Peyer's patch (tissue), 4 donors: ENCODE data around the gene UQCR10.

Source experiments
- CTCF ChIP-seq, 6 experiments: fragments of 450-650 bp in 4 of 6; fragments of 200-600 bp in 2 of 6; sonication (generic) in 1 of 6; IDR thresholded peaks; one replicate each; pipeline ENCODE4 v1.5.1; 2017 to 2019; ENCODE audit warnings: antibody characterized with exemption in 6 of 6, mild to moderate bottlenecking in 3 of 6, moderate library complexity in 1 of 6
- POLR2A ChIP-seq, 2 donors: fragments of 450-650 bp; IDR thresholded peaks; one replicate each; pipeline ENCODE4 v1.5.1; 2017; ENCODE audit warnings: antibody characterized with exemption in 2 of 2, mild to moderate bottlenecking in 2 of 2, moderate library complexity in 2 of 2

DNA sequence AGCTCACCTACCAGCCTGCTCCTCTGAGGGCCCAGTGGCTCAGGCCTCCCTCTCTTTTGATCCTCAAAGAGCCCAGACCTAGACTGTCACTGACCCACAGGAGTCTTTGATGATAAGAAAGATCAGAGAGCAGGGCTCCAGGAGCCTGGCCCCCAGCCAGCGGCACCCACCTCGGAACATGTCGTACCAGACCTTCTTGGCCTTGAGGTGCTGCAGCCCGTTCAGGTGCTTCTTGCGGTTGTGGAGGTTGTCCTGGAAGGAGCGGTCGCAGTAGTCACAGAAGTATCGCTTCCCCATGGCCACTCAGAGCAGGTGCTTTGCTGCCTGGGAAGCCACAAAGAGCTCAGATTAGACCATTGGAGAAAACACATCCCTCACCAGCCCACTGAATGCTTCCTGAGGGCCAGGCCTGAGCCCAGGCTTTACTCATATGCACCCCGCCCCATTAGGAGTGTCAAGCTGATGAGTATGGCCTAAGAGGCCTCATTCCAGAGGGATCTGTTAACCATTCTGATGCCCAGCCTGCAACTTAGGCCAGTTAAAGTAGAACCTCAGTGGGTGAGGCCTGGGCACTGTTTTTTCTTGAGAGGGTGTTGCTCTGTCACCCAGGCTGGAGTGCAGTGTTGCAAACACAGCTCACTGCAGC is 18.8 kb upstream of the UQCR10 start:
- TF ChIP-seq CTCF (IDR thresholded peaks at IDR 0.05) (no peak), POLR2A (IDR thresholded peaks at IDR 0.05) (no peak)
